ENCODE results near the gene WDFY4. TPM values are rescaled to one million over a fixed set of nuclear protein-coding genes. Genes with fewer than 3 reads are reported as not detected.

Gene WDFY4
- total and polyA plus RNA-seq, 2 of the 13 experiments (the other 11 are each of a cell fraction or from before 2014, with no cell fraction given) = not detected

GRCh38 chr10:48656241-48656913 is 28.3 kb upstream of the WDFY4 start (continued):
- TF ChIP-seq ZSCAN5A (CRISPR knock-in tag; IDR thresholded peaks at IDR 0.05; ENCODE audit: borderline replicate concordance) = no peak
- no peak for TF ChIP-seq TGIF2 (CRISPR knock-in tag; IDR thresholded peaks at IDR 0.05)
- peak; percentile 42; the same call in 1 of the 2 replicates for TF ChIP-seq PATZ1 (CRISPR knock-in tag; IDR thresholded peaks at IDR 0.05)
- no peak for TF ChIP-seq ZC3H13 (CRISPR knock-in tag; IDR thresholded peaks at IDR 0.05)
- no peak for TF ChIP-seq GPBP1L1 (CRISPR knock-in tag; IDR thresholded peaks at IDR 0.05)
- no peak for TF ChIP-seq ZNF841 (CRISPR knock-in tag; IDR thresholded peaks at IDR 0.05; ENCODE audit: borderline replicate concordance)
- TF ChIP-seq SP4 (CRISPR knock-in tag; IDR thresholded peaks at IDR 0.05) = no peak
- TF ChIP-seq ZSCAN31 (CRISPR knock-in tag; IDR thresholded peaks at IDR 0.05; ENCODE audit: low read depth) = peak; percentile 67; the same call in 1 of the 2 replicates
- TF ChIP-seq TEF (CRISPR knock-in tag; IDR thresholded peaks at IDR 0.05) = no peak
- TF ChIP-seq TOE1 (CRISPR knock-in tag; IDR thresholded peaks at IDR 0.05) = no peak
- no peak for TF ChIP-seq NCOA5 (CRISPR knock-in tag; IDR thresholded peaks at IDR 0.05)
- no peak for TF ChIP-seq MXD1 (CRISPR knock-in tag; IDR thresholded peaks at IDR 0.05)
- peak; percentile 55; the same call in 1 of the 2 replicates for TF ChIP-seq YEATS4 (CRISPR knock-in tag; IDR thresholded peaks at IDR 0.05; ENCODE audit: borderline replicate concordance)
- no peak for TF ChIP-seq ZNF768 (CRISPR knock-in tag; IDR thresholded peaks at IDR 0.05)
- no peak for TF ChIP-seq PHB2 (IDR thresholded peaks at IDR 0.05; ENCODE audit: partially characterized antibody)
- TF ChIP-seq NR1H2 (CRISPR knock-in tag; IDR thresholded peaks at IDR 0.05; ENCODE audit: borderline replicate concordance, low read depth) = no peak
- no peak for TF ChIP-seq ZBTB25 (CRISPR knock-in tag; IDR thresholded peaks at IDR 0.05)
- no peak for TF ChIP-seq ZBED4 (CRISPR knock-in tag; IDR thresholded peaks at IDR 0.05; ENCODE audit: borderline replicate concordance)

Measured in HepG2 (cell line).